Renal cortical epithelial cell (primary cell): Measurements from ENCODE around the gene PPM1A. TPM values are rescaled to one million over a fixed set of nuclear protein-coding genes. Genes with fewer than 3 reads are reported as not detected.

Experiments used
- DNase-seq: peaks from one replicate; pipeline ENCODE4 v3.0.0-alpha.2; 2011; ENCODE audit warnings: low read depth
- total RNA-seq: library from RNA; depleted of rRNA; stranded (reverse); fragments of >200 nt; gene quantifications from 2 replicates; pipeline ENCODE4 v1.2.3, GENCODE V29; 2014

PPM1A gene
- total RNA-seq, 1 donor from 2014 or later: 94.5 TPM

GRCh38 chr14:60266021-60266937 lies 17.3 kb downstream of the PPM1A start:
- DNase-seq: no peak

- no peak for DNase-seq
These were observed 23.2 kb downstream of the PPM1A start for GRCh38 chr14:60272177-60272576.

DNA sequence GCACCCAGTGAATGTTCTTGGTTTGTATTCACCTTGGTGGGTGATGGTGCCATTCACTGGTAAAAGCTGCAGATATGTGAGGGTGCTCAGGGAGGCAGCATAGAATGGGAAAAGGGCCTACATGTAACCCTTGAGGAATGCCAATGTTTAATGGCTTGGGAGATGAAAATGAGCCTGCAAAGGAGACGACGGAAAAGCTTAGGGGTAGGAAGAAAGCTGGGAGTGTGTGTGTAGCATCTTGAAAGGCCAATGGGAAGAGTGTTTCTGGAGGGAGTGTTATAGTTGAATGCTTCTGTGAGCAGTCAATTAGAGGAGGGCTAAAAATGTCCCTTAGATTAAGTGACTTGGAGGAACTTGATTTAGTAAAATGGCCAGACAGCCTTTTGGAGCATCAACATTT lies 24.9 kb downstream of the PPM1A start:
- no peak for DNase-seq

- no peak for DNase-seq
These were observed 25.4 kb downstream of the PPM1A start for GRCh38 chr14:60274448-60274847.

GRCh38 chr14:60275932-60276331 lies 26.9 kb downstream of the PPM1A start:
- no peak for DNase-seq

- DNase-seq: no peak
These were observed 27.3 kb downstream of the PPM1A start for GRCh38 chr14:60276347-60276746.

DNA sequence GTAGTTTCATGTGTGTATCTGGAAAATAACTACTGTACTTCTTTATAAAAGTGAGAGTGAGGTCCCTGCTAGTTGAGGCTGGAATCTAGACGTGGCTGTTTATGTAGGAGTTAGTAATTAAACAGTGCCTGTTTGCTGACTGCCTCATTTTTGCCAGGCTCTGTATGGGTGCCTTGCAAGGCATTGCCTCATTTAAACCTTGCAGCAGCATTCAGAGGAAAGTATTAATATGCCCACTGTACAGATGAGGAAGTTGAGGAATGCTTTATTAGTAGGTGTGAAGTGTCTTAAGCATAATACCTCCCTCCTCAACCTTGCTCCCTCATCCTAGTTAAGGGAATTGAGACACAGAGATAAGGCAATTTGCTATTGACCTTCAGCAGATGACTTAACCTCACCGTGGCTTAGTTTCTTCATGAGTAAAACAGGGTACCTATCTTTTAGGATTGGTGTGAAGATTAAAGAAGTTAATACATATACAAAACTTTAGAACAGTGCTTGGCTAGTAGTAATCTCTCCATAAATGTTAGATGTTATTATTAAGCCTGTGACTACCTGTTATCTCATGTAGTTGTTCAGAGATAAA lies 28.7 kb downstream of the PPM1A start:
- DNase-seq: no peak

GRCh38 chr14:60278350-60278749 lies 29.3 kb downstream of the PPM1A start:
- DNase-seq: no peak

- no peak for DNase-seq
These were observed 38.4 kb downstream of the PPM1A start for GRCh38 chr14:60287452-60287851.

DNA sequence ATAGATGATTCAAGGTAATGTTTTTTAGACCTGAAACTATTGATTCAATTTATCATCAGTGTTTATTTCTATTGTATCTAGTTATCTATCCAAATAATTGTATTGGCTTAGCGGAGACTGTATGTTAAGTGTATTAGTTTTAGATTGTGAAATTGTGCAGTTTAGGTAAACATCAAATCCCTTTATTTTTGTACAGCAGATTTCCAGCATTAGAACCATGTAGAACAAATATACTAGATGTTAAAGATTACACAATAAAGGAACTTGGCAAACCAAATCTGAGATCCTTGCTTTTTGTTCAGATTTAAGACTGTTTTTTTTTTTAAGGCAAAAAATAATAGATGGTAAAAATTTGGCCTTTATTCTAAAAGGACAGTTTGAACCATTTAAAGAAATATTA lies 39.3 kb downstream of the PPM1A start:
- no peak for DNase-seq

GRCh38 chr14:60294411-60295069 lies 45.5 kb downstream of the PPM1A start:
- DNase-seq: no peak

DNA sequence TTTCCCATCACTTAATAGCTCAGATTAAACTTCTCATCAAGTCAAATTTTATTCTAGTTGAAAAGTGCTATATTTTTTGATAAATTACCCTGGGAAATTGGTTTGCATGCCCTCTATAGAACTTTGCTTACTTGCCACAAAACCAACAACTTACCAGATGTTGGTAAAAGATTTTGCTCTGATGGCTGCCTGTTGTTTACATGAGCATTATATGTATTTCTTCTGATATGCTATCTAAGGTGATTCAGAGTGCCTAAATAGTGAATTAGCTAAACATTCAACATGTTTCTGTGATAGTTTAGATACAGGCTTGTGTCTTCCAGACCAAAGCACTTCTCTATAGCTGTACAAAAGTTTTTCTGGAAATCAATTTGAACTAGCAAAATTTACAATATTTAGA lies 51.0 kb downstream of the PPM1A start:
- DNase-seq: no peak

- DNase-seq: no peak
These were observed 52.7 kb downstream of the PPM1A start for GRCh38 chr14:60301685-60302084.

DNA sequence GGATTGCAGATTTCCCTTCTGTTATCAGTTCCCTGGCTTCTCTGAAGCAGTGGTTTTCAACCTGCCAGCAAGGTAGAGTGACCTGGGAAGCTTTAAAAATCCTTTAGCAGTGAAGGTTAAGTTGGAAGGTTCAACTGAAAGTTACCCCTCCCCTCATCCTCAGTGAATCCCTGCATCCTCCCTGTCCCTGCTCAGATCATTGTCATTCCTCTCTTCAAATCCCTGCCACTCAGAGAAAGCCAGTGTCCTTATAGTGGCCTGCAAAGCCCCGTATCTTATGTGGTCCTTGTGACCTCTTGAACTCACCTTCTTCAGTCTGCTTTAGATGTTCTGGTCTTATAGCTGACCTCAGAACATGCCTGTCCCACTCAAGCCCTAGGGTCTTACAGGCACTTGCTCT lies 53.6 kb downstream of the PPM1A start:
- DNase-seq: no peak

GRCh38 chr14:60303745-60304144 lies 54.7 kb downstream of the PPM1A start:
- no peak for DNase-seq

- peak; percentile 54 for DNase-seq
These were observed 55.5 kb downstream of the PPM1A start for GRCh38 chr14:60304509-60304908.

- no peak for DNase-seq
These were observed 61.0 kb downstream of the PPM1A start for GRCh38 chr14:60309867-60310552.

DNA sequence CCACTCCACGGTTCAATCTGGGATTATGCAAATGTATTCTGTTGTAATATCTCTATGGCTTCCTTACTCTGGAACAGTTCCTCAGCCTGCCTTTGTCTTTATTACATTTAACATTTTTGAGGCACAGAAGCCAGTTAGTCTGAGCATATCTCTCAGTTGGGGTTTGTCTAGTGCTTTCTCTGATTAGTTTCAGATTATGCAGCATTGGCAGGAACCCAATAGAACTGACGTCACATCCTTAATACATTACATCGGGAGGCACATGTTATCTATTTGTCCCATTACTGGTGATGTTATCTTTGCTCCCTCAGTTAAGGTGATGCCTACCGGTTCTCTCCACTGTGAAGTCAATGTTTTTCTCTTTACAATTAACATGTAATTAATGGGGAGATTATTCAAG lies 62.4 kb downstream of the PPM1A start:
- no peak for DNase-seq

- no peak for DNase-seq
These were observed 64.1 kb downstream of the PPM1A start for GRCh38 chr14:60313093-60313492.

- DNase-seq: no peak
These were observed 66.4 kb downstream of the PPM1A start for GRCh38 chr14:60315196-60315990.

DNA sequence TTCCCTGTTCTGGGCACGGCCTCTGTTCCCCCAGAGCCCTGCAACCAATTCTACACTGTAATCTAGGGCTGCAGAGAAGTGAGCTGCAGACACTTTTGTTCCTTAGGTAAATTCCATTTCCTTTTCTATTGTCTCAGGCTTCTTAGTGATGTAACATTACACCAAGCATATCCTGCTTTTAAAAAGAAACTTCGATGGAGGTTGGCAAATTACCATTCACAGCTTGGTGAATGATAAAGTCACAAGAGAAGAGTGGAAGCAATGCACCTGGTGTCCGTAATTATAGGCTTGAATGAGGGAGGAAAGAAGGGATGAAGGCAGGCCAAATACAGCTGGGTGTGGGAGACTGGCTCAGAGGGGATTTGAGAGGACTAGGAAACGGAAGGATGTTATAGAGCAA lies 68.6 kb downstream of the PPM1A start:
- no peak for DNase-seq
